NB4 (cell line): ENCODE results near the gene CSTA.

Source experiments
- CTCF ChIP-seq: IDR thresholded peaks from one replicate; pipeline ENCODE4 v1.5.1; 2012; ENCODE audit warnings: low read depth, low read length
- MAX ChIP-seq: IDR thresholded peaks from 2 replicates; pipeline ENCODE4 v1.6.1; 2011; ENCODE audit warnings: low read depth, low read length
- POLR2A ChIP-seq: IDR thresholded peaks from 2 replicates; pipeline ENCODE4 v1.6.1; 2011; ENCODE audit warnings: mild to moderate bottlenecking; ENCODE audit not compliant: insufficient read length; ENCODE audit errors: extremely low read depth

DNA sequence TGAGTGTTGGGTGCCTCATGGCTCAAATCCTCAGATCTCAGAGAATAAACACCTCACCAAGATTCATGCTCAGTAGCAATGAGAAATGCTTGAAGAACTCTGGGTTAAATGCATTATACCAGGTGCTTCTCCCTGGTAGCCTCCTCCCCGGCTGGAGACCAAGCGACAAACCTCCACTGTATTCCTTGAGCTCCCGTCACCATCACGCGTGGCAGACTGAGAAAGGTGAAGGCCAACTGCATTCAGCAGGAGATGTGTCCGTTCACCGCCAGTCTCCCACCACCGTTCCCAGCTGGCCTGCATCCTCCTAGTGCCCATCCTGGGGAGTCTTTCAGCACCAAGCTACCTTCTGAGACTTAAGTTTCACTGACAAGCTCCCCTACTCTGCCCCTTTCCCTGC is 7.5 kb downstream of the CSTA start:
- TF ChIP-seq POLR2A (no peak), CTCF (no peak), MAX (no peak)
